ENCODE data around the gene CHST15.

Gene CHST15

GRCh38 chr10:124010563-124011131, 82.8 kb downstream of the CHST15 start:
- DNase-seq (ENCODE audit: low spot score) = no peak

GRCh38 chr10:124010024-124010423, 83.4 kb downstream of the CHST15 start:
- DNase-seq (ENCODE audit: low spot score) = no peak

- no peak for DNase-seq (ENCODE audit: low spot score)
Measured at GRCh38 chr10:124009231-124010015, 84.0 kb downstream of the CHST15 start.

DNA sequence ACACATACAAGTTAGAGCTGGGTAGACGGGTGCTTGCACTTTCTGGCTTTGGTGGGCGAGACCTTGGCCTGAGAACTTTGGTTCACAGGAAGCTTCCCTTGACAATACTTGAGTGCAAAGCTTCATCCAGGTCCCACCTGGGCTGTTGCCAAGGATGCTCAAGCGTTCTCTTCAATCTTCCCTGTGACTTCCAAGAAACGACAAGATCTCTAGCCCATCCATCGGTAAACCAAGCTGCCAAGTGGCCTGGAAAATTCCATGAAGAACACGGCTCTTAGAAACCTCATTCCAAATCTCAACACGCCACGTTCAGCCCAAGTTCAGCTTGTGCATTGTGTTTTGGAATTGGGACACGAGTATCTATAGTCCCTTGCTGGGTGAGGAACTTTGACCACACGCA, 84.7 kb downstream of the CHST15 start:
- DNase-seq (ENCODE audit: low spot score) = no peak

DNA sequence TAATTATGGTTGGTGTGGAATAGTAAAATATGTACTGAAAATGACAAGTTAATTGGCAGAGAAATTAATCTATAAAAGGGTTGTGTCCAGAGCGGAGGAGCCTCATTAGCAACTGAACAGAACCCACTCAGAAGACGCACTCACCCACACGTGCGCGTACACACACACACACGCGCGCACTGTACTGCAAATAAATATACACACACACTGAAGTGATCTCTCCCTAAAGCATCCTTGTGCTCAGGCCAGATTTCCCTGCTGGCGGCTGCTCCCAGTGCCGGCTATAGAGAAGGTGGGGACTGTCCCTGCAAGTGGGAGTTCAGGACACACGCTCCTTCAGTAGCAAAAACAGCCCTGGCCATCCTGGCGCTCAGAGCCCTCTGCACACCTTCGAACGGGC, 85.2 kb downstream of the CHST15 start:
- DNase-seq (ENCODE audit: low spot score) = no peak

DNA sequence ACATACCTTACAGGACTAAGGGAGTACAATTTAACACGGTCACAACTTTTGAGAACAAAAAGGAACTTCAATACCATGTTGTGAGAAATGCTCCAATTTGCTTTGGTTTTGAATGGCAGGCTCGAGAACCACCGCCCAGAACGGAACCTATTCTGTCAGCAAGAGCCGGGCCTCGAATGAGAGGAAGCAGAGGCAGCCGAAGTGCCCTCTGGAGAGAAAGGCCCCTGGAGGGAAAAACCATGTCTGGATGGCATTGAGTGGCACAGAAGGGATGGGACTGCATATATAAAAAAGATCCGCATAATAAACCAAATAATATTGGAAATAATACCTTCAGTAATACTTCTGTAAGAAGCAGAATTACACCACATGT, 85.6 kb downstream of the CHST15 start:
- no peak for DNase-seq (ENCODE audit: low spot score)

GRCh38 chr10:124007102-124007772, 86.2 kb downstream of the CHST15 start:
- DNase-seq (ENCODE audit: low spot score) = no peak

DNA sequence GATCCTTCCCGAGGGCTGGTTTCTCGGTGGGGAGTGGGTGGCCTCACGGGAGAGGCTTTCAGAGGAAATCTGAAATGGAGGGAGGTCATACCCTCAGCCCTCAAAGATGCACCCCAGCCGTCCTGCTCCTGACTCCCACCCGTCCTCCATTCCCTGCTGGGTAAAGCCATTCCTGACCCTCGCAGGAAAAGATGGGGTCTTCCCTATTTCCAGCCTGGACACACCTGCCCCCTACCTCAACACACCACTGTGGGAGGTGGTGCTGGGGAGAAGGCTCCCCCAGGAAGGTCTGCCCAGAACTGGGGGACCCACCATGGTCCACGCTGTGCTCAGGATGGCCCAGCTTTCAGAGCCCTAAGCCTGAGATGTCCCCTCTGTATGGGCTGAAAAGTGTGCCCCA, 86.9 kb downstream of the CHST15 start:
- DNase-seq (ENCODE audit: low spot score) = no peak

DNA sequence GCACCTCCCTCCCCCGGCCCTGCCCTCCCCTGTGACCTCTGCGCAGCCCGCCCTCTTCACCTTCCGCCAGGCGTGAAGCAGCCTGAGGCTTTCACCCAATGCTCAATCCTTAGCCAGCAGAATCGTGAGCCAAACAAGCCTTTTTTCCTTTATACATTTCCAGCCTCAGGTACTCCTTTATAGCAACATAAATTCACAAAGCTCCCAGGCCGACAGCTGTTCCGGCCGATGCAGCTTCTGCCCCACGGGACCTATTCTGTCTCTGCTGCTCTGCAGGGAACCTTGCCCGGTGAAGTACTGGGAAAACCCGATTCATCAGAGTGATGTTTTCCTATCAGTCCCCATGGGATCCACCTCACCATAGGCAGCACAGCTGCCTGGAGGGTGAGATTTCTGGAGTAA, 87.4 kb downstream of the CHST15 start:
- no peak for DNase-seq (ENCODE audit: low spot score)

DNA sequence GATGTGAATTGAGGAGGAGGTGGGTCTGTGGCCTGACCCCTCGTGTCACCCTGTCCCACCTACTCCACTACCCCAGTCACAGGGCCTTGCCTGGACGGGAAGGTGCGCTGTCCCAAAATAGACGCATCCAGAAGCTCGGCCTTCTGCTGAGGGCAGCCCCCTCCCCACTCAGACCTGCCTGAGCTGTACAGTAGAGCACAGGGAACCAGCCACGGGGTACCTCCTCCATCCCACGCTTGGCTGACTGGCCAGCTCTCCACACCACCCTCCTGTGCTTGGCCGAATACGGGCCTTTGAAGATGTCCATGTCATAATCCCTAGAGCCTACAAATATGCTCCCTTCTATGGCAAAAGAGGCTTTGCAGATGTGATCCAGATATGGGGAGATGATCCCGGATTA, 88.3 kb downstream of the CHST15 start:
- DNase-seq (ENCODE audit: low spot score) = no peak

DNA sequence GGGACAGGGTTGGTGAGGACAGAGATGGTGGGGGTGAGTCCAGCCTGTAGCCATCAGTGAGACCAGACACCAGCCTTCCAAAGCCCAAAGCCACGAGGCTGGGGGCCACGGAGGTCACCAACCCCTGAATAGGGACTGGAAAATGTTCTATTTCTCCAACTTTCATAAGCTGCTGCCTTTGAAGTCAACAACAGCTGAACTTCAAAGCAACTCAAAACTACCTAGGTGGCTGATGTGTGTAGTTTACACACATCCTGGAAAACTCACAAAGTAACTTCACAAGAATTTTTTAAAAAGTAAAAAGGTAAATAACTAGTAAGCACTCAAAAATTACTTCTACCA, 88.8 kb downstream of the CHST15 start:
- no peak for DNase-seq (ENCODE audit: low spot score)

GRCh38 chr10:124003871-124004662, 89.3 kb downstream of the CHST15 start:
- no peak for DNase-seq (ENCODE audit: low spot score)

- no peak for DNase-seq (ENCODE audit: low spot score)
Measured at GRCh38 chr10:124003481-124003870, 89.9 kb downstream of the CHST15 start.

- DNase-seq (ENCODE audit: low spot score) = no peak
Measured at GRCh38 chr10:124003070-124003419, 90.4 kb downstream of the CHST15 start.

- DNase-seq (ENCODE audit: low spot score) = no peak
Measured at GRCh38 chr10:124002391-124003069, 90.9 kb downstream of the CHST15 start.

DNA sequence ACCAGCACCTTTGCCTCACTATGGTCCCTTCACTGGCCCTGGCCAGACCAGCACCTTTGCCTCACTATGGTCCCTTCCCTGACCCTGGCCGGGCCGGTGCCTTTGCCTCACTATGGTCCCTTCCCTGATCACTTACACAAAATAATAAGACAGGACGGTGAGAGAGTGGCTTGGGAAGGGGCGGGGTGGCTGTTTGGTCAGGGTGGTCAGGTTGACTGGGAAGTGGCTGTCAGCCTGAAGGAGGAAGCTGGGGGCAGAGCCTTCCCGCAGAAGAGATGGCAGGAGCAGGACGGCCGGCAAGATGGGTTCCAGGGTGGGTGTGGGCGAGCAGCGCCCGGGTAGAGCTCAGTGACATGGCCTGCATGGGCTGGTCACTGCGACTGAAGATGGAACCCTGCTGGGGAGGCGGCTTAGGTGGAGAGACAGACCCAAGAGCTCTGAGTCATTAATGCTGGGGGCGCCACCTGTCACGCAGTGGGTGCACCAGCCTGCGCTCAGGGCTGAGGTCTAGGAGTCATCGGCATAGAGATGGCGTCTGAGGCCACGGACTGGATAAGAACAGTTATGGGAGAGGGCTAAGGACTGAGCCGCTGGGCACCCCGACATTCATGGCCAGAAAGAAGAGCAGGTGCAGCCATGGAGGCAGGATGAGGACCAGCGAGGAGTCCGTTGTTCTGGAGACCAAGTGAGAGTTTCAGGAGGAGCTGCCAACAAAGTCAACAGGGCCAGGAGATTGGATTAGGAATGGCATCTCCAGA, 91.8 kb downstream of the CHST15 start:
- DNase-seq (ENCODE audit: low spot score) = peak; percentile 2

DNA sequence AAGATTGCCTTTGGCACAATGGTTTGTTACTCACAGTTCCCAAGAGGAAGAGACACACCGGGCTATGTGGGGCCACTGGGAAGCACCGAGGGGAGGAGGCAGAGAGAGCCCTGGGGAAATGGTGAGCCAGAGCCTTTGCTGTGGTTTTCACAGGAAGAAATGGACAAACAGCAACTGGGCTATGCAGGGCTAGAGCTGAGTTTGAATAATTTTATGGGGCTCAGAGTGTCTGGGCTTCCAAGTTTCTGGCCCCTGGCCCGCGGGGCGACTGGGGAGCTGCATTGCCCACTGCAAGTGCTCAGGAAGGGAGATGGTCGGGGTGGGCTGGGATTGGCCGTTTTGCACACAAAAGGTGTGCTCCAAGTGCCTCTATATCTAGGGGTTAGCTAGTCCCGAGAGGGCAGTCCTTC, 92.6 kb downstream of the CHST15 start:
- DNase-seq (ENCODE audit: low spot score) = peak; percentile 1

DNA sequence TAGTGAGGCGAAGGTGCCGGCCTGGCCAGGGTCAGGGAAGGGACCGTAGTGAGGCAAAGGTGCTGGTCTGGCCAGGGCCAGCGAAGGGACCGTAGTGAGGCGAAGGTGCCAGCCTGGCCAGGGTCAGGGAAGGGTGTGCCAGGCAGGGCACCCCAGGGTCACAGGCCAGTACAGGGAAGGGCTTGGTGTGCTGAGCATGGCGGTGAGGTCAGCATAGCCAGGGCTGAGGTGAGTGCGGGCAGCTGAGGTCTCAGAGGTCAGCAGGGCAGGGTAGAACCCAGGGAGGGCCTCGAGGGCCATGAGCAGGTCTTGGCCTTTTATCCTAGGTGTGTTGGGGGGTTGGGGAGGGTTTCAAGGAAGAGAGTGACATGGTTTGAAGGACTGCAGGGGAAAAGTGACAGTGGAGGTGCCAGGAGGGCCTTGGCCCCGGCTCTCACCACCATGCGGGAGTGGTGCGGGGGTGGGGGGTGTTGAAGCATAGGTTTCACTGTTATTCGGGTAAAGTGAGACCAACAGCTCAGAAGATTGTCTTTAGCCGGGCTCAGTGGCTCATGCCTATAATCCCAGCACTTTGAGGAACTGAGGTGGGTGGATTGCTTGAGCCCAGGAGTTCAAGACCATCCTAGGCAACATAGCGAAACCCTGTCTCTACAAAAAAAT, 93.3 kb downstream of the CHST15 start:
- peak; percentile 2 for DNase-seq (ENCODE audit: low spot score)

DNA sequence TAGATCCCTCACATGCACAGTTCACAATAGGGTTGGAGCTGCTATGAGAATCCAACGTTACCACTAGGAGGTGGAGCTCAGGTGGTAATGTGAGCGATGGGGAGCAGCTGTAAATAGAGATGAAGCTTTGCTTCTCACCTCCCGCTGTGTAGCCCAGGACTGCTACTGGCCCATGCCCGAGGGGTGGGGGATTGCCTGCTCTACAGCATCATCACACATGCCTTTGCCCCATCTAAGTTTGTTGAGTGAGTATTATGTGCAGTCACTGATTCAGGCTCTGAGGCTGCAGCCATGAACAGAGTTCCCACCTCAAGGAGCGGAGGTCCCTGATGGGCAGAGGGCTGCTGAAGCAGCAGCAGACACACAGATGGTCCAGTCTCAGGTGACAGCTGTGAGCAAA, 94.1 kb downstream of the CHST15 start:
- peak; percentile 1 for DNase-seq (ENCODE audit: low spot score)

GRCh38 chr10:123998197-123999141, 94.9 kb downstream of the CHST15 start:
- peak; percentile 1 for DNase-seq (ENCODE audit: low spot score)

All from Ammon's horn (tissue), 1 donor.